Neural cell (in vitro differentiated cells): Measurements from ENCODE around the gene MGST3. TPM values are rescaled to one million over a fixed set of nuclear protein-coding genes. Genes with fewer than 3 reads are reported as not detected.

Experiments used
- H2AFZ ChIP-seq: fragments of 200-600, 300-800 bp; sonication (generic), shearing (Covaris generic); 2 replicates; pipeline ENCODE4 v1.6.0; 2014; ENCODE audit warnings: low read depth, mild to moderate bottlenecking, antibody characterized with exemption, low read length, moderate library complexity
- H3F3A ChIP-seq: fragments of 200-600 bp; shearing (Covaris generic); 2 replicates; pipeline ENCODE4 v1.6.1; 2016; ENCODE audit warnings: mild to moderate bottlenecking, moderate library complexity, mixed read lengths, antibody characterized with exemption, low read length; ENCODE audit not compliant: insufficient read depth, poor library complexity, severe bottlenecking
- H3K27ac ChIP-seq: fragments of 200-600, 300-800 bp; sonication (generic), shearing (Covaris generic); 2 replicates; pipeline ENCODE4 v1.5.1; 2014; ENCODE audit warnings: mild to moderate bottlenecking, low read length, moderate library complexity
- H3K27me3 ChIP-seq: fragments of 300-800, 200-600 bp; sonication (generic), shearing (Covaris generic); 2 replicates; pipeline ENCODE4 v1.6.0; 2014; ENCODE audit warnings: mild to moderate bottlenecking, low read depth, low read length, moderate library complexity; ENCODE audit not compliant: insufficient read depth
- H3K36me3 ChIP-seq: fragments of 300-800, 200-600 bp; sonication (generic), shearing (Covaris generic); 2 replicates; pipeline ENCODE4 v1.5.1; 2014; ENCODE audit warnings: mild to moderate bottlenecking, antibody characterized with exemption, low read length, moderate library complexity; ENCODE audit not compliant: insufficient read depth
- H3K4me2 ChIP-seq: fragments of 300-800, 200-600 bp; sonication (generic), shearing (Covaris generic); 2 replicates; pipeline ENCODE4 v1.6.0; 2014; ENCODE audit warnings: mild to moderate bottlenecking, low read length
- H3K4me3 ChIP-seq: fragments of 300-800, 200-600 bp; sonication (generic), shearing (Covaris generic); 2 replicates; pipeline ENCODE4 v1.5.1; 2014; ENCODE audit warnings: mild to moderate bottlenecking, low read length, moderate library complexity
- H3K79me2 ChIP-seq: fragments of 200-600 bp; shearing (Covaris generic); replicated peaks from 2 replicates; pipeline ENCODE4 v1.6.0; 2014; ENCODE audit warnings: mild to moderate bottlenecking, low read length, moderate library complexity; ENCODE audit not compliant: insufficient read depth
- H3K9ac ChIP-seq: fragments of 300-800, 200-600 bp; sonication (generic), shearing (Covaris generic); 2 replicates; pipeline ENCODE4 v1.6.1; 2016; ENCODE audit warnings: mild to moderate bottlenecking, low read length, mixed read lengths
- H3K9me2 ChIP-seq: fragments of 200-600 bp; shearing (Covaris generic); 2 replicates; pipeline ENCODE4 v1.6.1; 2016; ENCODE audit warnings: mild to moderate bottlenecking, low read length, mixed read lengths; ENCODE audit not compliant: insufficient read depth
- H3K9me3 ChIP-seq: fragments of 200-600, 300-800 bp; sonication (generic), shearing (Covaris generic); 2 replicates; pipeline ENCODE4 v1.6.1; 2016; ENCODE audit warnings: mild to moderate bottlenecking, mixed run types, low read length, moderate library complexity, mixed read lengths
- H4K20me1 ChIP-seq: fragments of 200-600 bp; shearing (Covaris generic); 2 replicates; pipeline ENCODE4 v1.6.1; 2016; ENCODE audit warnings: mild to moderate bottlenecking, mixed run types; ENCODE audit not compliant: insufficient read depth
- CTCF ChIP-seq: fragments of 450-650 bp; IDR thresholded peaks from 2 replicates; pipeline ENCODE4 v1.5.1; 2014; ENCODE audit warnings: antibody characterized with exemption, mild to moderate bottlenecking, moderate library complexity; ENCODE audit not compliant: poor library complexity, severe bottlenecking
- EP300 ChIP-seq: fragments of 450-650 bp; conservative IDR thresholded peaks from 2 replicates; pipeline ENCODE4 v1.6.1; 2014; ENCODE audit warnings: antibody characterized with exemption, mild to moderate bottlenecking, moderate library complexity; ENCODE audit not compliant: poor library complexity, severe bottlenecking
- EZH2 ChIP-seq: fragments of 200-600, 300-800 bp; shearing (Covaris generic), sonication (generic); IDR thresholded peaks from 2 replicates; pipeline ENCODE4 v1.6.1; 2014; ENCODE audit warnings: antibody characterized with exemption, low read length, borderline replicate concordance, mild to moderate bottlenecking; ENCODE audit not compliant: insufficient read depth, poor library complexity, severe bottlenecking
- MXI1 ChIP-seq: fragments of 450-650 bp; conservative IDR thresholded peaks from 2 replicates; pipeline ENCODE4 v1.6.1; 2014; ENCODE audit warnings: antibody characterized with exemption, mild to moderate bottlenecking; ENCODE audit not compliant: poor library complexity, severe bottlenecking
- POLR2AphosphoS5 ChIP-seq: IDR thresholded peaks from 2 replicates; pipeline ENCODE4 v1.6.1; 2012
- RAD21 ChIP-seq: fragments of 450-650 bp; conservative IDR thresholded peaks from 2 replicates; pipeline ENCODE4 v1.6.1; 2014; ENCODE audit warnings: antibody characterized with exemption, mild to moderate bottlenecking, moderate library complexity
- REST ChIP-seq: IDR thresholded peaks from 2 replicates; pipeline ENCODE4 v1.6.1; 2012; ENCODE audit warnings: borderline replicate concordance
- SMC3 ChIP-seq: fragments of 450-650 bp; conservative IDR thresholded peaks from 2 replicates; pipeline ENCODE4 v1.6.1; 2014; ENCODE audit warnings: antibody characterized with exemption, mild to moderate bottlenecking, moderate library complexity; ENCODE audit not compliant: poor library complexity
- TAF1 ChIP-seq: IDR thresholded peaks from 2 replicates; pipeline ENCODE4 v1.6.1; 2012; ENCODE audit warnings: low read depth
- polyA plus RNA-seq: library from polyadenylated mRNA; depleted of rRNA; stranded (reverse); fragments of >200 nt; gene quantifications from 2 replicates; pipeline ENCODE4 v1.2.3, GENCODE V29; 2014

MGST3 gene
- polyA plus RNA-seq, 1 donor from 2014 or later: 219 TPM

GRCh38 chr1:165612062-165612461 is 19.0 kb upstream of the MGST3 start:
- Histone ChIP-seq H4K20me1 (no peaks in the 10 kb centered on the region), H3K9ac (no peak overlapping the region), H3K4me3 (no peak overlapping the region), H2AFZ (no peak overlapping the region), H3K79me2 (no peaks in the 10 kb centered on the region), H3K27ac (no peak overlapping the region), H3K4me2 (no peak overlapping the region), H3K9me2 (no peaks in the 10 kb centered on the region), H3K36me3 (no peaks in the 10 kb centered on the region), H3K9me3 (no peaks in the 10 kb centered on the region), H3K27me3 (no peaks in the 10 kb centered on the region), H3F3A (no peaks in the 10 kb centered on the region)
- TF ChIP-seq SMC3 (no peak), TAF1 (no peak), RAD21 (no peak), POLR2AphosphoS5 (no peak), EP300 (no peak), EZH2 (no peak), REST (no peak), MXI1 (no peak), CTCF (no peak)

- no peaks in the 10 kb centered on the region for H3K79me2 ChIP-seq
- H4K20me1 ChIP-seq: no peaks in the 10 kb centered on the region
- no peak overlapping the region for H3K4me3 ChIP-seq
- no peaks in the 10 kb centered on the region for H3K27me3 ChIP-seq
- no peaks in the 10 kb centered on the region for H3K36me3 ChIP-seq
- no peak overlapping the region for H3K27ac ChIP-seq
- H2AFZ ChIP-seq: no peak overlapping the region
- no peak overlapping the region for H3K9ac ChIP-seq
- H3K4me2 ChIP-seq: no peak overlapping the region
- TF ChIP-seq EZH2 (no peak), SMC3 (no peak), POLR2AphosphoS5 (no peak), CTCF (no peak), EP300 (no peak)
- no peaks in the 10 kb centered on the region for H3F3A ChIP-seq
- no peaks in the 10 kb centered on the region for H3K9me3 ChIP-seq
- H3K9me2 ChIP-seq: no peaks in the 10 kb centered on the region
These were observed 14.9 kb upstream of the MGST3 start for GRCh38 chr1:165616054-165616612.
